CD14-positive monocyte (primary cell): ENCODE data around the gene TMEM222. TPM values are rescaled to one million over a fixed set of nuclear protein-coding genes. Genes with fewer than 3 reads are reported as not detected.

ENCODE experiments used
- DNase-seq, 3 donors: peaks; one replicate each; pipeline ENCODE4 v3.0.0-alpha.2; 2011 to 2022
- H2AFZ ChIP-seq: 2 replicates; pipeline ENCODE4 v1.6.0; 2012; ENCODE audit warnings: mild to moderate bottlenecking, low read depth, low read length, inconsistent platforms; ENCODE audit not compliant: insufficient read depth, poor library complexity, severe bottlenecking
- H3K27ac ChIP-seq, 2 donors: 1 replicate in 1 of 2; 2 replicates in 1 of 2; pipeline ENCODE4 v1.5.1; 2012 to 2013; ENCODE audit warnings: low read length in 2 of 2, control low read depth in 1 of 2, inconsistent platforms in 1 of 2, low read depth in 1 of 2, mild to moderate bottlenecking in 1 of 2
- H3K27me3 ChIP-seq, 2 donors: one replicate each; pipeline versions ENCODE4 v1.6.0 to v1.6.1; 2011 to 2013; ENCODE audit warnings: low read length in 2 of 2; ENCODE audit not compliant: control insufficient read depth in 2 of 2, insufficient read depth in 2 of 2
- H3K36me3 ChIP-seq, 2 donors: replicated peaks in 1 of 2; 1 replicate in 1 of 2; 2 replicates in 1 of 2; pipeline versions ENCODE4 v1.5.1 to v1.6.1; 2012 to 2013; ENCODE audit warnings: low read length in 2 of 2, control low read depth in 1 of 2, inconsistent platforms in 1 of 2, mild to moderate bottlenecking in 1 of 2; ENCODE audit not compliant: insufficient read depth in 2 of 2, control insufficient read depth in 1 of 2
- H3K4me1 ChIP-seq, 2 donors: 1 replicate in 1 of 2; 2 replicates in 1 of 2; pipeline versions ENCODE4 v1.5.1 to v1.6.1; 2012 to 2013; ENCODE audit warnings: low read length in 2 of 2, control low read depth in 1 of 2, inconsistent platforms in 1 of 2, mild to moderate bottlenecking in 1 of 2, moderate library complexity in 1 of 2; ENCODE audit not compliant: insufficient read depth in 2 of 2, control insufficient read depth in 1 of 2
- H3K4me2 ChIP-seq: replicated peaks from 2 replicates; pipeline ENCODE3; 2012; ENCODE audit warnings: low read length, moderate library complexity, mild to moderate bottlenecking; ENCODE audit not compliant: poor library complexity, severe bottlenecking; ENCODE audit errors: extremely low read depth
- H3K4me3 ChIP-seq, 3 experiments: fragments of 200-600 bp in 1 of 3; sonication (generic) in 1 of 3; replicated peaks in 1 of 3; 1 replicate in 2 of 3; 2 replicates in 1 of 3; pipeline ENCODE4 v1.5.1; 2011 to 2013; ENCODE audit warnings: low read length in 3 of 3, mild to moderate bottlenecking in 3 of 3, control low read depth in 2 of 3, low read depth in 2 of 3, inconsistent platforms in 1 of 3, moderate library complexity in 1 of 3
- H3K79me2 ChIP-seq: 2 replicates; pipeline ENCODE4 v1.6.0; 2012; ENCODE audit warnings: mild to moderate bottlenecking, control low read depth, inconsistent platforms, low read length, moderate library complexity; ENCODE audit not compliant: insufficient read depth
- H3K9ac ChIP-seq: 2 replicates; pipeline ENCODE4 v1.6.0; 2017; ENCODE audit warnings: low read length, mild to moderate bottlenecking; ENCODE audit not compliant: insufficient read depth, poor library complexity, severe bottlenecking
- H3K9me3 ChIP-seq, 2 donors: replicated peaks in 1 of 2; 1 replicate in 1 of 2; 2 replicates in 1 of 2; pipeline versions ENCODE4 v1.5.1 to v1.6.1; 2012 to 2013; ENCODE audit warnings: low read length in 2 of 2, control low read depth in 1 of 2; ENCODE audit not compliant: control insufficient read depth in 1 of 2, insufficient read depth in 1 of 2
- H4K20me1 ChIP-seq: 2 replicates; pipeline ENCODE4 v1.6.0; 2012; ENCODE audit warnings: mild to moderate bottlenecking, low read length, control low read depth, moderate library complexity; ENCODE audit not compliant: insufficient read depth
- H3K27ac Mint-ChIP-seq, 7 donors: one replicate each; pipeline ENCODE4 v1.8.0; 2020; ENCODE audit warnings: mild to moderate bottlenecking in 7 of 7, mixed read lengths in 7 of 7, moderate library complexity in 6 of 7, inconsistent platforms in 2 of 7
- H3K27me3 Mint-ChIP-seq, 3 donors: one replicate each; pipeline ENCODE4 v1.8.0; 2021 to 2022; ENCODE audit warnings: low read depth in 3 of 3, mild to moderate bottlenecking in 3 of 3, mixed read lengths in 3 of 3, moderate library complexity in 3 of 3, inconsistent platforms in 1 of 3
- H3K36me3 Mint-ChIP-seq, 2 donors: one replicate each; pipeline ENCODE4 v1.8.0; 2020; ENCODE audit warnings: mixed read lengths in 2 of 2, inconsistent platforms in 1 of 2, mild to moderate bottlenecking in 1 of 2
- H3K4me1 Mint-ChIP-seq: one replicate; pipeline ENCODE4 v1.8.0; 2020; ENCODE audit warnings: mild to moderate bottlenecking, mixed read lengths
- H3K4me3 Mint-ChIP-seq, 2 donors: one replicate each; pipeline ENCODE4 v1.8.0; 2020; ENCODE audit warnings: mild to moderate bottlenecking in 2 of 2, mixed read lengths in 2 of 2, moderate library complexity in 1 of 2
- H3K9me3 Mint-ChIP-seq, 7 donors: one replicate each; pipeline ENCODE4 v1.8.0; 2020 to 2022; ENCODE audit warnings: mixed read lengths in 7 of 7, mild to moderate bottlenecking in 6 of 7, moderate library complexity in 6 of 7, inconsistent platforms in 2 of 7
- WGBS: methylation state at CpG from one replicate; pipeline ENCODE4 v1.1.5; 2013; ENCODE audit warnings: missing lambda C conversion rate; ENCODE audit not compliant: insufficient coverage; 5-methylcytosine and 5-hydroxymethylcytosine counted together
- intact Hi-C, 2 donors: fragments of 100-400 bp; cut with micrococcal nuclease; formaldehyde crosslinking; loops; one replicate each; pipeline versions ENCODE4 v1.15.0 to v1.15.1; 2023
- polyA plus RNA-seq, 3 donors: library from polyadenylated mRNA; depleted of rRNA in 1 of 3; unstranded in 2 of 3; stranded (reverse) in 1 of 3; fragments of 300-500 nt in 2 of 3; fragments of >200 nt in 1 of 3; fragmentation: Illumina TruSeq in 2 of 3; gene quantifications; 1 replicate in 2 of 3; 2 replicates in 1 of 3; pipeline ENCODE4 v1.2.3, GENCODE V29; 2012 to 2021
- TF ChIP-seq, protein P1 (sequence below): fragments of 200-600 bp; IDR thresholded peaks from one replicate; pipeline ENCODE4 v1.8.0; 2022; ENCODE audit warnings: antibody characterized with exemption, mild to moderate bottlenecking

The TMEM222 gene
- polyA plus RNA-seq, 3 donors = 23.2 to 29.0 (median 24.6) TPM

GRCh38 chr1:27346991-27347624 is 25.1 kb downstream of the TMEM222 start:
- Histone ChIP-seq H4K20me1 (peaks cover 4% of the 10 kb centered on the region), H3K4me3 (no peak overlapping the region), H3K9me3 (no peaks in the 10 kb centered on the region), H3K4me1 (peaks cover 29 to 44% of the 10 kb centered on the region in 2 donors), H3K27me3 (peaks cover 0 to 2% of the 10 kb centered on the region in 2 donors), H3K4me2 (no peak overlapping the region), H3K9ac (no peak overlapping the region), H3K27ac (no peak overlapping the region), H2AFZ (no peak overlapping the region), H3K36me3 (peaks cover 29 to 49% of the 10 kb centered on the region in 2 donors), H3K79me2 (peaks cover 32% of the 10 kb centered on the region)
- TF ChIP-seq, protein P1, sequence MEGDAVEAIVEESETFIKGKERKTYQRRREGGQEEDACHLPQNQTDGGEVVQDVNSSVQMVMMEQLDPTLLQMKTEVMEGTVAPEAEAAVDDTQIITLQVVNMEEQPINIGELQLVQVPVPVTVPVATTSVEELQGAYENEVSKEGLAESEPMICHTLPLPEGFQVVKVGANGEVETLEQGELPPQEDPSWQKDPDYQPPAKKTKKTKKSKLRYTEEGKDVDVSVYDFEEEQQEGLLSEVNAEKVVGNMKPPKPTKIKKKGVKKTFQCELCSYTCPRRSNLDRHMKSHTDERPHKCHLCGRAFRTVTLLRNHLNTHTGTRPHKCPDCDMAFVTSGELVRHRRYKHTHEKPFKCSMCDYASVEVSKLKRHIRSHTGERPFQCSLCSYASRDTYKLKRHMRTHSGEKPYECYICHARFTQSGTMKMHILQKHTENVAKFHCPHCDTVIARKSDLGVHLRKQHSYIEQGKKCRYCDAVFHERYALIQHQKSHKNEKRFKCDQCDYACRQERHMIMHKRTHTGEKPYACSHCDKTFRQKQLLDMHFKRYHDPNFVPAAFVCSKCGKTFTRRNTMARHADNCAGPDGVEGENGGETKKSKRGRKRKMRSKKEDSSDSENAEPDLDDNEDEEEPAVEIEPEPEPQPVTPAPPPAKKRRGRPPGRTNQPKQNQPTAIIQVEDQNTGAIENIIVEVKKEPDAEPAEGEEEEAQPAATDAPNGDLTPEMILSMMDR = no peak
- no peak for DNase-seq
- Mint-ChIP-seq H3K4me1 (peaks cover 39% of the 10 kb centered on the region), H3K4me3 (no peak overlapping the region), H3K27ac (peak overlapping the region in 1 of 7 donors; percentile 54), H3K36me3 (peaks cover 28 to 53% of the 10 kb centered on the region in 2 donors), H3K27me3 (peaks cover under 1 to 11% (median 2%) of the 10 kb centered on the region in 3 donors), H3K9me3 (peaks cover 0 to 2% (median 0%) of the 10 kb centered on the region in 7 donors)
- intact Hi-C loops = no loop called here
- 93% methylated on average over 8 of the region's 14 CpGs for WGBS

- intact Hi-C loops = no loop called here
- WGBS = 59% methylated on average over 43 of the region's 51 CpGs
- H3K79me2 ChIP-seq = peaks cover 13% of the 10 kb centered on the region
- peaks cover 32 to 69% of the 10 kb centered on the region in 2 donors for H3K36me3 Mint-ChIP-seq
- H3K4me3 ChIP-seq = peak overlapping the region in 2 of 3 experiments; percentile 18 to 66
- H3K27ac ChIP-seq = no peak overlapping the region
- H3K27me3 Mint-ChIP-seq = peaks cover 1 to 11% (median 4%) of the 10 kb centered on the region in 3 donors
- peaks cover 35 to 58% of the 10 kb centered on the region in 2 donors for H3K36me3 ChIP-seq
- DNase-seq = no peak
- H3K9ac ChIP-seq = no peak overlapping the region
- TF ChIP-seq, protein P1 = no peak
- H3K4me3 Mint-ChIP-seq = peak overlapping the region; percentile 67 to 68
- H3K4me1 Mint-ChIP-seq = peaks cover 19% of the 10 kb centered on the region
- H3K9me3 Mint-ChIP-seq = peaks cover 0 to 2% (median 0%) of the 10 kb centered on the region in 7 donors
- peak overlapping the region; percentile 77 for H2AFZ ChIP-seq
- peaks cover 0 to 2% of the 10 kb centered on the region in 2 donors for H3K27me3 ChIP-seq
- H4K20me1 ChIP-seq = peaks cover 4% of the 10 kb centered on the region
- H3K4me2 ChIP-seq = peak overlapping the region; percentile 70
- H3K4me1 ChIP-seq = peaks cover 9 to 24% of the 10 kb centered on the region in 2 donors
- no peaks in the 10 kb centered on the region for H3K9me3 ChIP-seq
- peak overlapping the region in 1 of 7 donors; percentile 25 for H3K27ac Mint-ChIP-seq
Observed at GRCh38 chr1:27348861-27349783, 27.2 kb downstream of the TMEM222 start.
